Small intestine (tissue), 7 donors: Measurements from ENCODE around the gene CAMK2G. TPM values are rescaled to one million over a fixed set of nuclear protein-coding genes. Genes with fewer than 3 reads are reported as not detected.

Experiments
- DNase-seq, 2 donors: peaks; one replicate each; pipeline versions ENCODE4 v3.0.0 to v3.0.0-alpha.2; 2013
- FAIRE-seq: peaks from 2 replicates; lab custom pipeline; 2012; peaks lifted over from hg19 to GRCh38; lab: Jason Lieb, UNC
- H3K27ac ChIP-seq, 3 donors: one replicate each; pipeline ENCODE4 v1.5.1; 2013; ENCODE audit warnings: low read length in 2 of 3, mild to moderate bottlenecking in 2 of 3, control low read depth in 1 of 3, inconsistent platforms in 1 of 3, low read depth in 1 of 3, moderate library complexity in 1 of 3
- H3K27me3 ChIP-seq, 3 donors: one replicate each; pipeline ENCODE4 v1.6.1; 2013; ENCODE audit warnings: low read length in 3 of 3, inconsistent platforms in 1 of 3; ENCODE audit not compliant: control insufficient read depth in 3 of 3, insufficient read depth in 3 of 3
- H3K36me3 ChIP-seq, 3 donors: one replicate each; pipeline ENCODE4 v1.6.1; 2013; ENCODE audit warnings: low read length in 3 of 3, inconsistent platforms in 1 of 3, low read depth in 1 of 3, mild to moderate bottlenecking in 1 of 3, moderate library complexity in 1 of 3; ENCODE audit not compliant: control insufficient read depth in 3 of 3, insufficient read depth in 2 of 3
- H3K4me1 ChIP-seq, 3 donors: one replicate each; pipeline ENCODE4 v1.6.1; 2013; ENCODE audit warnings: low read length in 2 of 3, inconsistent platforms in 1 of 3, low read depth in 1 of 3, mild to moderate bottlenecking in 1 of 3, moderate library complexity in 1 of 3; ENCODE audit not compliant: control insufficient read depth in 3 of 3, insufficient read depth in 2 of 3
- H3K4me3 ChIP-seq, 3 donors: one replicate each; pipeline ENCODE4 v1.5.1; 2013; ENCODE audit warnings: low read length in 3 of 3, control low read depth in 1 of 3, inconsistent platforms in 1 of 3, low read depth in 1 of 3, mild to moderate bottlenecking in 1 of 3, moderate library complexity in 1 of 3
- H3K9me3 ChIP-seq, 2 donors: one replicate each; pipeline ENCODE4 v1.6.1; 2013; ENCODE audit warnings: low read depth in 1 of 2, low read length in 1 of 2; ENCODE audit not compliant: control insufficient read depth in 2 of 2, insufficient read depth in 1 of 2
- WGBS, 3 donors: extraction: QIAGEN DNeasy Blood & Tissue Kit; methylation state at CpG; one replicate each; pipeline ENCODE4 v1.1.7; 2013; 5-methylcytosine and 5-hydroxymethylcytosine counted together
- polyA plus RNA-seq, 4 donors: library from polyadenylated mRNA; stranded (reverse) in 3 of 4; unstranded in 1 of 4; fragments of 200-250 nt in 3 of 4; fragments of 120-200 nt in 1 of 4; gene quantifications; one replicate each; pipeline versions ENCODE4 v1.2.1 to v1.2.3, GENCODE V29; 2013
- donor health status: healthy with polysubstance abuse.
- donor health status: control.
- donor health status: control.
- donor health status: Bipolar disorder and iron deficiency.
- donor health status: healthy.

CAMK2G gene
- polyA plus RNA-seq, 4 donors, result 33.1 to 74.9 (median 46.8) TPM

DNA sequence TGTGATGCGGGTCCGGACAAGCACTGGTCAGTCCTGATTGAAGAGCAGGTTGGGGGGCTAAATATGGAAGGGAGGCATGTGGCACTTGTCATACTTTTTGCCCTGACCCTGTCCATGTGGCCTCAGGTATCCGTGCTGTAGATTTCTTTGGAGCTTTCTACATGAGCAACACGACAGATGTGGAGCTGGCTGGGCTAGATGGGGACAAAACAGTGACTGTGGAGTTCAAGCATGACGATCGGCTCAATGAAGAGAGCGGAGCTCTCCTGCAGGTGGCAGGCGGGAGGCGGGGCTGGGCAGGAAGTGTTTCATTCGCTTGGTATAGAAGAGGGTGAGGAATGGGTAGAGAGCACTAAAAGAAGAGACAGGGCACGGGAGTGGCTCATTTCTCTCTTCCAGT is 105.5 kb downstream of the CAMK2G start:
- Histone ChIP-seq H3K27ac (no peak overlapping the region), H3K9me3 (no peaks in the 10 kb centered on the region), H3K27me3 (no peaks in the 10 kb centered on the region), H3K36me3 (peaks cover 14 to 75% (median 27%) of the 10 kb centered on the region in 3 donors), H3K4me1 (peaks cover 0 to 7% (median 1%) of the 10 kb centered on the region in 3 donors), H3K4me3 (no peak overlapping the region)
- WGBS, 3 donors, result 75 to 82% (median 81%) methylated on average over 11 of the region's 11 CpGs
- DNase-seq (no peak), FAIRE-seq (no peak)

DNA sequence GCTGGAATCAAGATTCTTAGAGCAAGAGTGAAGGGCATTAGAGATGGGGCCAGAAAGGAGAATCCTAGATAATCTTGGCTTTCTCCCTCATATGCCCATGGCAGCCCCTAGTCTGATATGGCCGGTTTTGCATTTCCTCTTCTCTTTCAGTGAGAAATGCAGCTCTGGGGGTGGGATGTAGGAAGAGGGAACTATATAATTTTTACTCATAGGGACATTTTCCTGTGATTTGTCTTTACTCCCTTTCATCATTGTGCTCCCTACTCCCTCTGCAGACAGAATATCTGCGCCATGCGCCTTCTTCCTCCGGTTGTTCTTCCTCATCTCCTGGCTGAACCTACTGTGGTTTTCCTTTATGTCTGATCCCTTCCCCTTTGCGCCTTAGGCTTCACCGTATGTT is 109.3 kb downstream of the CAMK2G start:
- WGBS, 3 donors, result 91 to 99% (median 94%) methylated on average over 6 of the region's 6 CpGs
- no peaks in the 10 kb centered on the region for H3K9me3 ChIP-seq
- no peak overlapping the region for H3K4me3 ChIP-seq
- no peak overlapping the region for H3K27ac ChIP-seq
- DNase-seq (no peak), FAIRE-seq (no peak)
- peaks cover 22 to 83% (median 45%) of the 10 kb centered on the region in 3 donors for H3K36me3 ChIP-seq
- no peaks in the 10 kb centered on the region for H3K27me3 ChIP-seq
- peaks cover 0 to 3% (median 0%) of the 10 kb centered on the region in 3 donors for H3K4me1 ChIP-seq

DNA sequence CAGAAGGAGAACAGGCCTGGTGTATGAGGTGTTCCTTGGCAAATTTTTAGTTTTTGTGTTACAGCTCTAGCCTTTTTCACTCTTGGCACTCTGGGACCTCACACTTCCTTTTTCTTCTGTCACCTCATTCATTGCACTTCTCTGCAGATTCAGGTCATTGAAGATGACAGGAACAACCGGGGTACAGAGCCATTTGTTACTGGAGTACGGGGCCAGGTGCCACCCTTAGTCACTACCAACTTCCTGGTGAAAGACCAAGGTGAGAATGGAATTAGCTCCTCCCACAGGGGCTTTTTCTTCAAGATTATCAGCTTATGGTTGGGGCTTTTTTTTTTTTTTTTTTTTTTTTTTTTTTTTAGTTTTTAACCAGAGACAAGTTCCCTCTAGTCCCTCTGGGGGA is 111.0 kb downstream of the CAMK2G start:
- WGBS, 3 donors, result 74 to 89% (median 78%) methylated on average over 2 of the region's 2 CpGs
- peaks cover 22 to 78% (median 47%) of the 10 kb centered on the region in 3 donors for H3K36me3 ChIP-seq
- H3K9me3 ChIP-seq, result no peaks in the 10 kb centered on the region
- DNase-seq (no peak), FAIRE-seq (no peak)
- H3K27me3 ChIP-seq, result no peaks in the 10 kb centered on the region
- peaks cover 0 to 3% (median 0%) of the 10 kb centered on the region in 3 donors for H3K4me1 ChIP-seq
- H3K4me3 ChIP-seq, result no peak overlapping the region
- no peak overlapping the region for H3K27ac ChIP-seq

DNA sequence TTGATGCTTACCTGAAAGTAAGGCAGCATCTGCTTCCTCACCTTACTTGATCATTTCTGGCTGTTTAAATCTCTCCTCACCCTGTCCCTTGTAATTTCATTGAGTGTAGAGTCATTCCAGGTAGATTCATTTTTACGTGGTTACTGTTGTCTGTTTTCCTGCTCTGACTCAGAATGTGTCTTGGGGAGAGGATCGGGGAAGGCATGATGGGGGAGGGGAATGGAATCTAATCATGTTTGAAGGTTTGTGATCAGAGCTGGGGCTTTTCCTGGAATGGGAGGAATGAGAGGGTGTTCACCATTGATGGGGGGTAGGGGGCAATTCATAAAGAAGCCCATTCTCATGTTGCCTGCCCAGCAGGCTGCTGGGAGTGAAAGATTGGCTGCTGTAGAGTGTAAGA is 111.4 kb downstream of the CAMK2G start:
- H3K36me3 ChIP-seq, result peaks cover 22 to 73% (median 46%) of the 10 kb centered on the region in 3 donors
- DNase-seq, result no peak
- no peaks in the 10 kb centered on the region for H3K9me3 ChIP-seq
- FAIRE-seq, result no peak
- H3K27me3 ChIP-seq, result no peaks in the 10 kb centered on the region
- no peak overlapping the region for H3K27ac ChIP-seq
- H3K4me3 ChIP-seq, result no peak overlapping the region
- WGBS, 3 donors, result 58 to 75% (median 68%) methylated on average over 2 of the region's 2 CpGs
- H3K4me1 ChIP-seq, result peaks cover 0 to 3% (median 0%) of the 10 kb centered on the region in 3 donors

Other genes starting within 250 kb of the CAMK2G start
- gene MYOZ1, start 233.1 kb downstream of the CAMK2G start, polyA plus RNA-seq, result 1 to 10 TPM in 1 of 4 donors, under 1 TPM in 3; 0.37 to 2.0 (median 0.49) TPM
- 1 to 10 TPM in 1 of 4 donors, under 1 TPM in 2, not detected in 1; 0.04 to 1.6 (median 0.59) TPM for gene SYNPO2L, start 218.5 kb downstream of the CAMK2G start, polyA plus RNA-seq
- gene AGAP5, start 176.4 kb downstream of the CAMK2G start, polyA plus RNA-seq, result 10 to 100 TPM in 2 of 4 donors, 1 to 10 TPM in 2; 4.3 to 15.8 (median 10.3) TPM
- 10 to 100 TPM; 35.3 to 64.3 (median 38.6) TPM for gene SEC24C, start 130.2 kb downstream of the CAMK2G start, polyA plus RNA-seq
- 10 to 100 TPM; 53.4 to 87.0 (median 79.4) TPM for gene CHCHD1, start 92.5 kb downstream of the CAMK2G start, polyA plus RNA-seq
- 100 to 1,000 TPM in 3 of 4 donors, 10 to 100 TPM in 1; 44.5 to 465 (median 170) TPM for gene ZSWIM8, start 88.9 kb downstream of the CAMK2G start, polyA plus RNA-seq
- 10 to 100 TPM in 2 of 4 donors, 1 to 10 TPM in 2; 2.2 to 20.3 (median 8.9) TPM for gene NDST2, start 63.0 kb downstream of the CAMK2G start, polyA plus RNA-seq
- 10 to 100 TPM in 2 of 4 donors, 1 to 10 TPM in 2; 1.3 to 21.5 (median 6.4) TPM for gene PLAU, start 36.6 kb upstream of the CAMK2G start, polyA plus RNA-seq
- gene VCL, start 123.6 kb upstream of the CAMK2G start, polyA plus RNA-seq, result 10 to 100 TPM in 3 of 4 donors, 1 to 10 TPM in 1; 8.9 to 32.2 (median 20.9) TPM